ENCODE measurements around the gene RNF207. TPM values are rescaled to one million over a fixed set of nuclear protein-coding genes. Genes with fewer than 3 reads are reported as not detected.

Gene RNF207
- total RNA-seq, 2 experiments from 2014 or later = 12.4 to 16.4 TPM

GRCh38 chr1:6243993-6244392 is 38.1 kb downstream of the RNF207 start, which contains the start of gene HES3:
HES3 (plus strand) TSS chr1:6244179; CDS start chr1:6244366, 187 bp downstream.
- no peaks in the 10 kb centered on the region for H3K9me3 Mint-ChIP-seq
- DNase-seq = no peak
- H3K27me3 Mint-ChIP-seq = peaks cover 66% of the 10 kb centered on the region
- H3K27ac Mint-ChIP-seq = no peak within 1 kb of the TSS
- ChIA-PET CTCF (interaction anchor here (1.6 to 1.7 kb wide), 2 partner anchors 11 to 135 kb away, joined by 4 to 7 read pairs; no protein-coding TSS in a partner anchor), POLR2A (interaction anchor here (1.3 kb wide), 1 partner anchor 8 kb away, joined by 7 read pairs; the partner anchor contains the start of gene ICMT)
- peak within 1 kb of the TSS; percentile 15 for H3K4me3 Mint-ChIP-seq
- H3K4me1 Mint-ChIP-seq = peaks cover 22% of the 10 kb centered on the region
- no peaks in the 10 kb centered on the region for H3K36me3 Mint-ChIP-seq (ENCODE audit: low read depth)

DNA sequence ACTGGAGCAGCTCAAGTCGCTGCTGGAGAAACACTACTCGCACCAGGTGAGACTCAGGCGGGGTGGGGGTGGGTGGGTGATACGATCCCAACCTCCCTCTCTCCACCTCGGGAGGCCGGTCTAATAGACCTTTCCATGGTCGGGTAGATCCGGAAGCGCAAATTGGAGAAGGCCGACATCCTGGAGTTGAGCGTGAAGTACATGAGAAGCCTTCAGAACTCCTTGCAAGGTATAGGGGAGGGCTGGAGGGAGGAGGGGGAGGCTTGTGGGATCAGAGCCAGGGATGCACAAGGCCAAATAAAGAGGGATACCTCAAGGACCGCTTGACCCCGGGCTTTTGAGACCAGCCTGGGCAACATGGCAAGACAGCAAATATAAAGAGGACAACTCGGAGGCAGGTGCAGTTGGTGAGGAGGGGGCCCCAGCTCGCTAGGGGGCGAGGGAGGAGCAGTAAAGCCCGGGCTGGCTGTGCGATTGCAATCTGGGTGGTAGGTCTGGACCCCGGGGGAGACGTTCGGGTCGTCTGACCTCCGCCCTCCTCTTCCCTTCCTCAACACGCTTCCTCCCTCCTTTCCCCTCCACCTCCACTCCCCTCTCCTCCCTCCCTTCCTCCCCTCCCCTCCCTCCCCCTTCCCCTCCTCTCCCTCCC is 38.6 kb downstream of the RNF207 start:
- Mint-ChIP-seq H3K4me3 (peak overlapping the region; percentile 15), H3K27me3 (peaks cover 61% of the 10 kb centered on the region), H3K27ac (no peak overlapping the region), H3K36me3 (ENCODE audit: low read depth) (no peaks in the 10 kb centered on the region), H3K4me1 (peaks cover 22% of the 10 kb centered on the region), H3K9me3 (no peaks in the 10 kb centered on the region)
- POLR2A ChIA-PET = interaction anchor here (1.3 kb wide), 1 partner anchor 8 kb away, joined by 7 read pairs; the partner anchor contains the start of gene ICMT
- no peak for DNase-seq
- CTCF ChIA-PET = interaction anchor here (0.5 to 3.7 kb wide), 13 partner anchors 9 to 215 kb away, joined by 3 to 16 read pairs (median 3); partner anchors contain the start of genes ICMT and RNF207

DNA sequence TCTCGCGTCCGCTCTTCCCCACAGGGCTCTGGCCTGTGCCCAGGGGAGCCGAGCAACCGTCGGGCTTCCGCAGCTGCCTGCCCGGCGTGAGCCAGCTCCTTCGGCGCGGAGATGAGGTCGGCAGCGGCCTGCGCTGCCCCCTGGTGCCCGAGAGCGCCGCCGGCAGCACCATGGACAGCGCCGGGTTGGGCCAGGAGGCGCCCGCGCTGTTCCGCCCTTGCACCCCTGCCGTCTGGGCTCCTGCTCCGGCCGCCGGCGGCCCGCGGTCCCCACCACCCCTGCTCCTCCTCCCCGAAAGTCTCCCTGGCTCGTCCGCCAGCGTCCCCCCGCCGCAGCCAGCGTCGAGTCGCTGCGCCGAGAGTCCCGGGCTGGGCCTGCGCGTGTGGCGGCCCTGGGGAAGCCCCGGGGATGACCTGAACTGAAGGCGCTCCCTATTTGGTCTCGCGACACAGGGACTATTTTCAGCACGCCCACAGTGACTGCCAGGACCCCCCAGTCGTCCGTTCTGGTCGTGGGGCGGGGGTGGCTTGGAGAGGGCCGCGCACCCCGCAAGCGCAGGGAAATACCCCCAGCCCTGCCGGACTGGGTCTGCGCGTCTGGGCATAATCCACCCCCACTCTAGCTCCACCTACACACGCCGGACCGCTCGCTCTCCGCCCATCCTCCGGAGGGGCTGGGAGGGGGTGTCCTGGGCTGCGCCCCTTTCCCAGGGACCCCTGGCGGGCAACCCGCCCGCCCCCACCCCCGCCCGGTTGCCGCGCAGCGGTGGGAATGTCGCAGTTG is 39.4 kb downstream of the RNF207 start:
- no peaks in the 10 kb centered on the region for H3K9me3 Mint-ChIP-seq
- H3K36me3 Mint-ChIP-seq (ENCODE audit: low read depth) = no peaks in the 10 kb centered on the region
- no peak overlapping the region for H3K27ac Mint-ChIP-seq
- CTCF ChIA-PET = interaction anchor here (0.5 to 4.2 kb wide), 30 partner anchors 9 to 245 kb away, joined by 3 to 61 read pairs (median 6); partner anchors contain the start of genes ACOT7, ESPN, GPR153 and ICMT
- peak; percentile 83 for DNase-seq
- peaks cover 59% of the 10 kb centered on the region for H3K27me3 Mint-ChIP-seq
- H3K4me3 Mint-ChIP-seq = no peak overlapping the region
- H3K4me1 Mint-ChIP-seq = peaks cover 24% of the 10 kb centered on the region
- POLR2A ChIA-PET = interaction anchor here (1.1 to 2.5 kb wide), 5 partner anchors 9 to 149 kb away, joined by 3 to 12 read pairs (median 7); partner anchors contain the start of genes ACOT7 and ICMT

DNA sequence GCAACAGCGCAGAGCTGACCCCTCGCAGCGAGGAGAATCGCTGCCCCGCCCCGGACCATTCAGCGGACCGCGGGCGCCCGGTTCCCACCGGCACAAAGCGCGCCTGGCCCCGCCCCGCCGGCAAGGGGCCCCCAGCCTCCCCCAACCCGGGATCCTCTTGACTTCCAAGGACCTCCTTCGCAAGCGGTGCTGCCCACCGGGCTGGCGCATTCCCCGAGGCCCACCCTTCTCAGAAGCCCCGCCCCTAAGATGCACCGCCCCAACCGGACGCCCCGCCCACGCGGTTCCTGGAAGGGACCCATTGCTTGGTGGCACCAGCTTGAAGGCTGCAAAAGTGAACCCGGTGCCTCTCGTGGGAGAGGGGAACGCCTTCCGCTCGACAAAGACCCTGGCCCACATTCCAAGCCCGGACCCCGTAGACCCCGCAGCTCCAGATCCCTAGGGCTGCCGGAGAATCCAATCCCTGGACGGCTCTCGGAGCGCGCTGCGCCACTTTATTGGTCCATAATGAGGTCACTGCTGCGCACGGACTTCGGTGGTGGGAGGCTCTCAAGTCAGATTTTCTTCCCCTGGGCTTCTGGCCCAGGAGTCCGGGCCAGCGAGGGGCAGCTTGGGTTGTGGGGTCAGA is 40.1 kb downstream of the RNF207 start:
- POLR2A ChIA-PET = interaction anchor here (0.9 to 2.5 kb wide), 7 partner anchors 10 to 214 kb away, joined by 3 to 12 read pairs (median 5); partner anchors contain the start of genes ACOT7 and ICMT
- no peak overlapping the region for H3K27ac Mint-ChIP-seq
- H3K9me3 Mint-ChIP-seq = no peaks in the 10 kb centered on the region
- peak; percentile 71 for DNase-seq
- H3K4me3 Mint-ChIP-seq = peak overlapping the region; percentile 12
- H3K27me3 Mint-ChIP-seq = peaks cover 61% of the 10 kb centered on the region
- H3K4me1 Mint-ChIP-seq = peaks cover 24% of the 10 kb centered on the region
- H3K36me3 Mint-ChIP-seq (ENCODE audit: low read depth) = no peaks in the 10 kb centered on the region
- CTCF ChIA-PET = interaction anchor here (0.7 to 4.2 kb wide), 31 partner anchors 8 to 245 kb away, joined by 3 to 61 read pairs (median 7); partner anchors contain the start of genes ACOT7, ESPN, GPR153 and ICMT

DNA sequence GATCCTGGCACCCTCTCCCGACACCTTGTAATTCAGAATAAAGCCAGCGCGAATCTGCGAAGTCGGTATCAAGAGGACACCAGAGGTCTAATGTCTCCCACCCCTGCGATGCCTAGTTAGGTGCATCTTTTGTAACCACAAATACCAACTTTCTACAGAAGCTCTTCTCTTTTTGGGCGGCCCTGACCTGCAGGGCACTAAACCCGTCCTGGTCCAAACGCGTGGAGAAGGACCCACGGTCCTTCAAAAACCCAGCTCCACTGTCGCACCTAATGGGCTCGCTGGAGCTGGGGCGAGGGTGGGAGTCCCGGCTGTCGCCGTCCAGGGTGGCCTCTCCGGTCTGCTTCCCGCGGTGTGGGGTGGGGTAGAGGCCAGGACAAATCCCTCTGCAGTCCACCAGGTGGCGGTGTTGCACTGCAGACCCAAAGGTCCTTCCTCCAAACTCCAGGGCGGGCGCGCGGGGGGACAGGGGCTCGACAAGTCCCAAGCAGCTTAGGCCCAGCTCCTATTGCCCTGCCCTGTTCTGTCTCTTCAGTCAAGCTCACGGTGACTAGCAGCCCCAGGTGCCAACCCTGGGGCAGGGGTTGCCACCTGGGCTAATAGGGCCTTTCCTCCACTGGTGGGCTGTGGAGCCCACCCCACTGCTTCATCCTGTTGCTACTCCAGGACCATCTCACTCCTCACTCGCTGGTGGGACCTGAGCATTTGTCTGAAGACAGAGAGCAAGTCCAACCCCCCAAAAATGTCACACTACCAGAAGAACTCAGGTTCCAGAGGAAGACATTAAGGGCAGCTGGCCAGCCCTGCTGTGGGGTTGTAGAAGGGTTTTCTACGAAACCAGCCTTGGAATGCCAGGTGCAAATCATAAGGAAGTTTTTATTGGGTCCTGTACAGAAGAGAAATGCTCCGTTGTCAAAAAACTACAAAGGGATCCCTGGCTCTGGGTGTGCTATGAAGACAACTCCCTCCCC is 40.9 kb downstream of the RNF207 start:
- H3K27me3 Mint-ChIP-seq = peaks cover 59% of the 10 kb centered on the region
- POLR2A ChIA-PET = interaction anchor here (0.9 to 2.5 kb wide), 7 partner anchors 11 to 213 kb away, joined by 3 to 12 read pairs (median 5); partner anchors contain the start of genes ACOT7 and ICMT
- no peaks in the 10 kb centered on the region for H3K36me3 Mint-ChIP-seq (ENCODE audit: low read depth)
- DNase-seq = peak; percentile 82
- H3K4me1 Mint-ChIP-seq = peaks cover 18% of the 10 kb centered on the region
- H3K4me3 Mint-ChIP-seq = peak overlapping the region; percentile 70
- no peak overlapping the region for H3K27ac Mint-ChIP-seq
- H3K9me3 Mint-ChIP-seq = no peaks in the 10 kb centered on the region
- CTCF ChIA-PET = interaction anchor here (0.7 to 4.2 kb wide), 36 partner anchors 9 to 399 kb away, joined by 3 to 61 read pairs (median 6); partner anchors contain the start of genes ACOT7, ESPN, GPR153 and ICMT

DNA sequence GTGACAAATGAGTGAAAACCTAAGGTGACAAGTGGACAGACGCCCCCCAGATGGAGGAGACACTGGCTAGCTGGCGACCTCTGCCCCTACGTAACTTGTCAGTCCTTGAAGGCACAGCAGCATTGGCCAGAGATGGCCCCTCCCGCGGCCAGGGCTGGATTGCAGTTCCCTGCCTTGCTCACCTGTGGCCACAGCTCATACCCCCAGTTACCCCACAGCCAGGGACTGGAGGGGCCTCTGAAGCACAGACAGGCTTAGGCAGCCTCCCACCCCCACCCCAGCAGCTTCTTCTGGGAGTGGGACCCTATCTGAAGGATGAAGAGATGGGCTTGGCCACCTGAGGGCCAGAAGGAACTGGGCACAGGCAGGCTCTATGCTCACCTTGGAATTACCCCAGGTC is 41.7 kb downstream of the RNF207 start:
- Mint-ChIP-seq H3K4me3 (no peak overlapping the region), H3K9me3 (no peaks in the 10 kb centered on the region), H3K36me3 (ENCODE audit: low read depth) (no peaks in the 10 kb centered on the region), H3K27ac (no peak overlapping the region), H3K4me1 (peaks cover 20% of the 10 kb centered on the region), H3K27me3 (peaks cover 62% of the 10 kb centered on the region)
- CTCF ChIA-PET = interaction anchor here (0.8 to 4.2 kb wide), 17 partner anchors 10 to 192 kb away, joined by 3 to 61 read pairs (median 8); partner anchors contain the start of genes ACOT7, GPR153, ICMT and RNF207
- no peak for DNase-seq
- POLR2A ChIA-PET = interaction anchor here (0.7 to 2.5 kb wide), 4 partner anchors 12 to 167 kb away, joined by 3 to 12 read pairs (median 6); partner anchors contain the start of genes ACOT7 and ICMT

DNA sequence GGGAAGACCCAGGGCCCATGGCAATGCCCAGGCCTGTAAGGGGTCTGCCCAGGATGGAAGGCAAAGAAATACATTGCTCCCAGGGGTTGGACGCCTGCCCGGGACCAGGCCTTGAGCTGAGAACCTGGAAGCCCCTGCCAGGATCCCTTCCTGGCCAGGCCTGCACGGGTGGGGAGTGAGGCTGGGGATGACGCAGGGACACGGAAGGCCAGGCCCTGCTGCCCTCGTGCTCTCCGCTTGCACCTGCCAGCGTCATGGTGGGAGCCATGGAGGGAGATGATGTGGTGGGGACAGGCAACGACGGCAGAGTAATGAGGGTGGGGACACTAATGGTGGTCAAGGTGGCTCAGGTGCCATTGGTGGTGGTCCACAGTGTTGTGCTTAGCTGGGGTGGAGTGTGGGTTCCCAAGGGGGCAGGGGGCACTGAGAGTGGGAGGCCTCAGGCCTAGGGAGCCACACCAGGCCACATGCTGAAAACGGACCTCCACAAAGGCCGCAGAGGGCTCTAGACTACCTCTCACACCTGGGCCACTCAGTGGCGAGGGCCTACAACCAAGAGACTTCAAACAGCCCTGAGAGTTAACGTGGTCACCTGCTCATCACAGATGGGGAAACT is 42.4 kb downstream of the RNF207 start:
- ChIA-PET POLR2A (interaction anchor here (0.7 to 1.3 kb wide), 2 partner anchors 157 to 166 kb away, joined by 3 read pairs; no protein-coding TSS in a partner anchor), CTCF (interaction anchor here (0.9 to 4.2 kb wide), 10 partner anchors 42 to 212 kb away, joined by 3 to 61 read pairs (median 7); partner anchors contain the start of gene RNF207)
- Mint-ChIP-seq H3K4me3 (no peak overlapping the region), H3K27me3 (peaks cover 60% of the 10 kb centered on the region), H3K4me1 (peaks cover 20% of the 10 kb centered on the region), H3K9me3 (no peaks in the 10 kb centered on the region), H3K36me3 (ENCODE audit: low read depth) (no peaks in the 10 kb centered on the region), H3K27ac (no peak overlapping the region)
- DNase-seq = no peak

GRCh38 chr1:6248932-6249738 is 43.2 kb downstream of the RNF207 start:
- ChIA-PET POLR2A (interaction anchor here (1.3 kb wide), 1 partner anchor 145 kb away, joined by 3 read pairs; no protein-coding TSS in a partner anchor), CTCF (interaction anchor here (0.9 to 4.2 kb wide), 6 partner anchors 96 to 211 kb away, joined by 3 to 61 read pairs (median 6); no protein-coding TSS in a partner anchor)
- peaks cover 52% of the 10 kb centered on the region for H3K27me3 Mint-ChIP-seq
- peaks cover 20% of the 10 kb centered on the region for H3K4me1 Mint-ChIP-seq
- DNase-seq = no peak
- H3K36me3 Mint-ChIP-seq (ENCODE audit: low read depth) = no peaks in the 10 kb centered on the region
- H3K4me3 Mint-ChIP-seq = no peak overlapping the region
- H3K9me3 Mint-ChIP-seq = no peaks in the 10 kb centered on the region
- no peak overlapping the region for H3K27ac Mint-ChIP-seq

DNA sequence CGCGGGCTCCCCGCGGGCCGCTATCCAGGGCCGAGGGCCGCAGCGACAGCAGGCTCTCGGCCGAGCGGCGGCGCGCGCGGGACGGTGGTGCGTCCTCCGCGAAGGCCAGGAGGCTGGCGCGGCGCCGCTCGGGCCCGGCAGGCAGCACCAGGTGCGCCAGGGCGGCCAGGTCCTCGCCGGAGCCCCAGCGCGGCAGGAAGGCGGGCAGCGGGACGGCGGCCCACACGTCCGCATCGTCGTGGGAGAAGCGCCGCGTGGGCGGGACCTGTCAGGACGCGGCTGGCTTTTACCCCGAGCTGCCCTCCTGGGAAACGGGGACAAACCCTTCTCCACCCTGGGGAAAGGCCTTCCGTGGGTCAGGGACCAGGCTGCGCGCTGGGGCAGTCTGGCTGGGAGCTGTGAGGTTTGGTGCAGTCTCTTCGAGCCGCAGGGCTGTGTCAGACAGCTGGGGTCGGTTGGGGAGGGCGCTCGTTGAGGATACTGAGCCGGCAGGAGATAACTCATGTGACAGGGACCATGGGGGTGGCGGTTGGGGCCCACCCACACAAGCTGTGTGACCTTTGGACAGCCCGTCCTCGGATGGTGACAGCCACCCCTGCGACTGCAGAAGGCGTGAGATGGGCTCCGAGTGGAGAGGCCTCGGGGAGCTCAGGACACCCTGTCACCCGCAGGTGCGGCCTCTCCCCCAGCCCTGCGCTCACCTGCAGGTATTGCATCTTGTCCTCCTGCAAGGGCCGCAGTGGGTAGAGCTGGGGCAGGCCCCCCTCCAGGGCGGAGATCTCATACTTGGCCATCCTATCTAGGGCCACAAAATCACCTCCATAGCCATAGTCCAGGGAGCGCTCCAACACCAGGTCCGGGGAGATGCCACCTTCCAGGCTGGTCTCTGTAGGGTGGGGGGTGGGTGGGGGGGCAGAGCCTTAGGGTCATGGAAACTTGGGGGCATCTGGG is 44.1 kb downstream of the RNF207 start:
- H3K4me1 Mint-ChIP-seq = peaks cover 16% of the 10 kb centered on the region
- DNase-seq = no peak
- POLR2A ChIA-PET = interaction anchor here (1.3 kb wide), 1 partner anchor 144 kb away, joined by 3 read pairs; no protein-coding TSS in a partner anchor
- no peak overlapping the region for H3K4me3 Mint-ChIP-seq
- CTCF ChIA-PET = interaction anchor here (0.6 to 1.6 kb wide), 2 partner anchors 11 to 193 kb away, joined by 3 to 4 read pairs; no protein-coding TSS in a partner anchor
- no peaks in the 10 kb centered on the region for H3K36me3 Mint-ChIP-seq (ENCODE audit: low read depth)
- no peak overlapping the region for H3K27ac Mint-ChIP-seq
- no peaks in the 10 kb centered on the region for H3K9me3 Mint-ChIP-seq
- peaks cover 47% of the 10 kb centered on the region for H3K27me3 Mint-ChIP-seq
